ENCODE measurements around the gene CLIP4.

CLIP4 gene

GRCh38 chr2:29196792-29197788 lies 81.9 kb downstream of the CLIP4 start:
- no peaks in the 10 kb centered on the region for H3K27me3 ChIP-seq (ENCODE audit: insufficient read depth, poor library complexity, severe bottlenecking)
- no peaks in the 10 kb centered on the region for H3K4me1 ChIP-seq (ENCODE audit: insufficient read depth, poor library complexity, severe bottlenecking)
- no peak overlapping the region for H3K27ac ChIP-seq (ENCODE audit: poor library complexity, severe bottlenecking)
- no peak overlapping the region for H3K4me3 ChIP-seq (ENCODE audit: severe bottlenecking)
- H3K36me3 ChIP-seq (ENCODE audit: low read depth) = no peaks in the 10 kb centered on the region
- peak; percentile 89 for ATAC-seq (ENCODE audit: low read depth)
- DNase-seq (ENCODE audit: low spot score) = no peak
- H3K9me3 ChIP-seq (ENCODE audit: severe bottlenecking) = no peaks in the 10 kb centered on the region
- TF ChIP-seq, protein P1, sequence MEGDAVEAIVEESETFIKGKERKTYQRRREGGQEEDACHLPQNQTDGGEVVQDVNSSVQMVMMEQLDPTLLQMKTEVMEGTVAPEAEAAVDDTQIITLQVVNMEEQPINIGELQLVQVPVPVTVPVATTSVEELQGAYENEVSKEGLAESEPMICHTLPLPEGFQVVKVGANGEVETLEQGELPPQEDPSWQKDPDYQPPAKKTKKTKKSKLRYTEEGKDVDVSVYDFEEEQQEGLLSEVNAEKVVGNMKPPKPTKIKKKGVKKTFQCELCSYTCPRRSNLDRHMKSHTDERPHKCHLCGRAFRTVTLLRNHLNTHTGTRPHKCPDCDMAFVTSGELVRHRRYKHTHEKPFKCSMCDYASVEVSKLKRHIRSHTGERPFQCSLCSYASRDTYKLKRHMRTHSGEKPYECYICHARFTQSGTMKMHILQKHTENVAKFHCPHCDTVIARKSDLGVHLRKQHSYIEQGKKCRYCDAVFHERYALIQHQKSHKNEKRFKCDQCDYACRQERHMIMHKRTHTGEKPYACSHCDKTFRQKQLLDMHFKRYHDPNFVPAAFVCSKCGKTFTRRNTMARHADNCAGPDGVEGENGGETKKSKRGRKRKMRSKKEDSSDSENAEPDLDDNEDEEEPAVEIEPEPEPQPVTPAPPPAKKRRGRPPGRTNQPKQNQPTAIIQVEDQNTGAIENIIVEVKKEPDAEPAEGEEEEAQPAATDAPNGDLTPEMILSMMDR (IDR thresholded peaks at IDR 0.05; ENCODE audit: poor library complexity, severe bottlenecking) = peak; percentile 91

DNA sequence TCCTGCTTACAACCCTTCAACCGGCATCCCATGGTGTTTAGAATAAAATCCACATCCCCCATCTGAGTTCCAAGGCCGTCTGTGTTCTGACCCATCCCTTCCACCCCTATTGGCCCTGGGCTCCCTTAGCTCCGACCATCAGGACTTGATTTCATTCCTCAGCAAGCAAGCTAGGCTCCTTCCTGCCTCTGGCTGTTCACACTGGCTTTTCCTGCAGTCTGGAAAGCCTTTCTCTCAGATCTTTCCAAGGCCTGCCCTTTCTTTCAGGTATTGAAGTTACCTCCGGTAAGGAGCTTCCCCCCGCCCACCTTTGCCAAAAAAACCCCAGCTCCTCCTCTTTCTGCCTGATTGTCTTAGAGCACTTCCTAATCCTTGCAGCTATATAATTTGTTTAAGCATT lies 86.8 kb downstream of the CLIP4 start:
- TF ChIP-seq, protein P1 (IDR thresholded peaks at IDR 0.05; ENCODE audit: poor library complexity, severe bottlenecking) = no peak
- no peaks in the 10 kb centered on the region for H3K4me1 ChIP-seq (ENCODE audit: insufficient read depth, poor library complexity, severe bottlenecking)
- H3K27ac ChIP-seq (ENCODE audit: poor library complexity, severe bottlenecking) = no peak overlapping the region
- DNase-seq (ENCODE audit: low spot score) = no peak
- no peaks in the 10 kb centered on the region for H3K9me3 ChIP-seq (ENCODE audit: severe bottlenecking)
- no peaks in the 10 kb centered on the region for H3K36me3 ChIP-seq (ENCODE audit: low read depth)
- ATAC-seq (ENCODE audit: low read depth) = no peak; the same call in 2 of the 3 replicates
- no peak overlapping the region for H3K4me3 ChIP-seq (ENCODE audit: severe bottlenecking)
- H3K27me3 ChIP-seq (ENCODE audit: insufficient read depth, poor library complexity, severe bottlenecking) = no peaks in the 10 kb centered on the region

DNA sequence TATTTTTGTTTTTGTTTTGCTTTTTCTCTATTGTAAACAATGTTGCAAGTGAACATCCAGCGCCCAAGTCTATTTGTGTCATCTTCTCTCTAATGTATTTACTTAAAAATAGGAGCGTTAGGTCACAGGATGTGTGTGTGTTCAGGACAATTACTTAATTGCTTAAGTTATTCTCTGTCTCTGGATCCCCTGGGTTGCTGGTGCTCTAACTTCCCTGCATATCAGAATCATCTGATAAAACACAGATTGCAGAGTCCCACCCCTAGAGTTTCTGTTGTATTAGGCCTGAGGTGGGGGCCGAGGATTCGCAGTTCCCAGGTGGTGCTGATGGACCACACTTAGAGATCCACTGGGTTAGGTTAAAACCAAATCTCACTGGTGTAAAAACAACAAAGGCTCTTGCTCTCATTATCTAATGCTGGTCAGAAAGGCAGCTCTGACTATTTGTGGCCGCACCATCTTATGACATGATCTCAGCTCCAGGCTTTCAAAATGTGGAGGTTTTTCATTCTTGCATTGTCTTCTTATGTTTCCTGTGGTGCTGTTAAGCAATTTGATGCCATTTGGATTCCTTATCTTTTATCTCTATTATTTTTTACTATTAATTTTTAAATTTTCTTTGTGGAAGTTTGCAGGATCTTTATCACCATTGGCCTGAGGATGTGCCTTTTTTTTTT lies 87.7 kb downstream of the CLIP4 start:
- Histone ChIP-seq H3K4me1 (ENCODE audit: insufficient read depth, poor library complexity, severe bottlenecking) (no peaks in the 10 kb centered on the region), H3K9me3 (ENCODE audit: severe bottlenecking) (no peaks in the 10 kb centered on the region), H3K4me3 (ENCODE audit: severe bottlenecking) (no peak overlapping the region), H3K27ac (ENCODE audit: poor library complexity, severe bottlenecking) (no peak overlapping the region), H3K27me3 (ENCODE audit: insufficient read depth, poor library complexity, severe bottlenecking) (no peaks in the 10 kb centered on the region), H3K36me3 (ENCODE audit: low read depth) (no peaks in the 10 kb centered on the region)
- ATAC-seq (ENCODE audit: low read depth) (no peak), DNase-seq (ENCODE audit: low spot score) (no peak)
- TF ChIP-seq, protein P1 (IDR thresholded peaks at IDR 0.05; ENCODE audit: poor library complexity, severe bottlenecking) = no peak

DNA sequence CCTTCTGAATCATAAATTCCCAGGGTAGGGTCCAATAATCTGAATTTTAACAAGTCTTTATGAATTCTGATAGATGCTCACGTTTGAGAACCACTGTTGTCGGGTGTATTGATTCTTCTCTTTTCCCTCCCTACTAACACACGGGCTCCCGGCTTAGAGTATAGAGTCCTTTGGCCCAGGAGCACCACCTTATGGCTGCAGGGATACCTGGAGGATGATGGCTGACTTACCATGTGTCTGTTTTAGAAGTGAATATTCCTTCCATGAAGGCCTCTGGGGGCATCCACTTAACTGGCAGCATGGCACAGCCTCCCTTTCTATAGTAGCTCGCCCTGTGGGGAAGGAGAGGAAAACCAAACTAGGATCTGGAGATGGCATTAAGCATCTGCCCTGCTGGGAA lies 91.7 kb downstream of the CLIP4 start:
- ATAC-seq (ENCODE audit: low read depth) (no peak), DNase-seq (ENCODE audit: low spot score) (no peak)
- Histone ChIP-seq H3K4me3 (ENCODE audit: severe bottlenecking) (no peak overlapping the region), H3K27me3 (ENCODE audit: insufficient read depth, poor library complexity, severe bottlenecking) (no peaks in the 10 kb centered on the region), H3K27ac (ENCODE audit: poor library complexity, severe bottlenecking) (no peak overlapping the region), H3K4me1 (ENCODE audit: insufficient read depth, poor library complexity, severe bottlenecking) (peaks cover 4% of the 10 kb centered on the region), H3K36me3 (ENCODE audit: low read depth) (no peaks in the 10 kb centered on the region), H3K9me3 (ENCODE audit: severe bottlenecking) (no peaks in the 10 kb centered on the region)
- TF ChIP-seq, protein P1 (IDR thresholded peaks at IDR 0.05; ENCODE audit: poor library complexity, severe bottlenecking) = no peak
